WI38 (cell line): ENCODE results near the gene ADGRA1.
"Not testable (repeated sequence)": the region's sequence is repeated elsewhere in the genome, so short reads cannot be mapped to it uniquely, and the experiment has no call there.

Experiments used
- H3K4me3 ChIP-seq: 2 replicates; pipeline ENCODE4 v1.5.1; 2011; ENCODE audit warnings: low read depth, mild to moderate bottlenecking, control low read depth, low read length
- TF ChIP-seq, protein P1 (sequence below): IDR thresholded peaks from 2 replicates; pipeline ENCODE4 v1.5.1; 2012; ENCODE audit warnings: low read depth, mild to moderate bottlenecking, control low read depth, low read length

Gene ADGRA1

GRCh38 chr10:133168617-133169031 lies 80.9 kb downstream of the ADGRA1 start:
- TF ChIP-seq, protein P1, sequence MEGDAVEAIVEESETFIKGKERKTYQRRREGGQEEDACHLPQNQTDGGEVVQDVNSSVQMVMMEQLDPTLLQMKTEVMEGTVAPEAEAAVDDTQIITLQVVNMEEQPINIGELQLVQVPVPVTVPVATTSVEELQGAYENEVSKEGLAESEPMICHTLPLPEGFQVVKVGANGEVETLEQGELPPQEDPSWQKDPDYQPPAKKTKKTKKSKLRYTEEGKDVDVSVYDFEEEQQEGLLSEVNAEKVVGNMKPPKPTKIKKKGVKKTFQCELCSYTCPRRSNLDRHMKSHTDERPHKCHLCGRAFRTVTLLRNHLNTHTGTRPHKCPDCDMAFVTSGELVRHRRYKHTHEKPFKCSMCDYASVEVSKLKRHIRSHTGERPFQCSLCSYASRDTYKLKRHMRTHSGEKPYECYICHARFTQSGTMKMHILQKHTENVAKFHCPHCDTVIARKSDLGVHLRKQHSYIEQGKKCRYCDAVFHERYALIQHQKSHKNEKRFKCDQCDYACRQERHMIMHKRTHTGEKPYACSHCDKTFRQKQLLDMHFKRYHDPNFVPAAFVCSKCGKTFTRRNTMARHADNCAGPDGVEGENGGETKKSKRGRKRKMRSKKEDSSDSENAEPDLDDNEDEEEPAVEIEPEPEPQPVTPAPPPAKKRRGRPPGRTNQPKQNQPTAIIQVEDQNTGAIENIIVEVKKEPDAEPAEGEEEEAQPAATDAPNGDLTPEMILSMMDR: no peak
- no peak overlapping the region for H3K4me3 ChIP-seq

DNA sequence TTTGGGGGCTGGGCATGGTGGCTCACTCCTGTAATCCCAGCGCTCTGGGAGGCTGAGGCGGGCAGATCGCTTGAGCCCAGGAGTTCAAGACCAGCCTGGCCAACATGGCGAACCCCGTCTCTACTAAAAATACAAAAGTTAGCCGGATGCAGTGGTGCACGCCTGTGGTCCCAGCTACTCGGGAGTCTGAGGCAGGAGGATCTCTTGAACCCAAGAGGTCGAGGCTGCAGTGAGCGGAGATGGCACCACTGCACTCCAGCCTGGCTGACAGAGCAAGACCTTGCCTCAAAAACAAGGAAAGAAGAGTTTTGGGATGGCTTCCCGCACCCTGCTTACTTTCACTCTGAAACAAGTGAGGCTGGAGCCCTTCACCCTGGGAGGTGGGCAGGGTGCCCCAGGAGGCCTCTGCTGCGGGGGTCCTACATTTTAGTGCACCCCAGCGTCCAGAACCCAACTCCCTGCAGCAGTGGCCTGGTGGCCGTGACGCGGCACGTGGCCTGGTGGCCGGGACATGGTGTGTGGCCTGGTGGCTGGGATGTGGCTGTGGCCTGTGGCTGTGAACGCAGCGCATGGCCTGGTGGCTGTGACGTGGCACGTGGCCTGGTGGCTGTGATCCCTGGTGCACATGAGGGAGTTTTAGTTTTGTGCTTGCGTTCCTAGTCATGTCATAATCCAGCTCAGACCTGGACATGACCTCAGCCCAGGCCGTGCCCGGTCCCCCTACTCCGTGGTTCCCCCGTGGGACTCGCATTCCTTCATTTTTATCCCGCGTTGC lies 81.6 kb downstream of the ADGRA1 start:
- TF ChIP-seq, protein P1: no peak
- no peak overlapping the region for H3K4me3 ChIP-seq

DNA sequence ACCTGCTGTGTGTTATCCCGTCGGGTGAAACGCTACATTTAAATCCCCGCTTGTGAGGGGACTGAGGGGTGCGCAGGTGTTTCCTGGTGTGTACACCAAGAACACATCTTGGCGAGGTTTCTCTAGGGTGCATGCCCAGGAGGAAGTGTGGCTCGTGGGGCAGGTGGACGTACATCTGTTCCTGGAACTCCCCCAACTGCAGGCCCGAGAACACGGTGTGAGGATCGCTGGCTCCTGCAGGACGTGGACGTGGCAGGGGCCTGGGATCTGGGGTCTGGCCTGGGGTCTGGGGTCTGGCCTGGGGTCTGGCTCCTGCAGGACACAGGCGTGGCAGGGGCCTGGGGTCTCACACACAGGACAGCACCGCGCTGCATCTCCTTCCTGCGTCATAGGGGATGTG lies 82.4 kb downstream of the ADGRA1 start:
- H3K4me3 ChIP-seq: no peak overlapping the region
- TF ChIP-seq, protein P1: no peak

DNA sequence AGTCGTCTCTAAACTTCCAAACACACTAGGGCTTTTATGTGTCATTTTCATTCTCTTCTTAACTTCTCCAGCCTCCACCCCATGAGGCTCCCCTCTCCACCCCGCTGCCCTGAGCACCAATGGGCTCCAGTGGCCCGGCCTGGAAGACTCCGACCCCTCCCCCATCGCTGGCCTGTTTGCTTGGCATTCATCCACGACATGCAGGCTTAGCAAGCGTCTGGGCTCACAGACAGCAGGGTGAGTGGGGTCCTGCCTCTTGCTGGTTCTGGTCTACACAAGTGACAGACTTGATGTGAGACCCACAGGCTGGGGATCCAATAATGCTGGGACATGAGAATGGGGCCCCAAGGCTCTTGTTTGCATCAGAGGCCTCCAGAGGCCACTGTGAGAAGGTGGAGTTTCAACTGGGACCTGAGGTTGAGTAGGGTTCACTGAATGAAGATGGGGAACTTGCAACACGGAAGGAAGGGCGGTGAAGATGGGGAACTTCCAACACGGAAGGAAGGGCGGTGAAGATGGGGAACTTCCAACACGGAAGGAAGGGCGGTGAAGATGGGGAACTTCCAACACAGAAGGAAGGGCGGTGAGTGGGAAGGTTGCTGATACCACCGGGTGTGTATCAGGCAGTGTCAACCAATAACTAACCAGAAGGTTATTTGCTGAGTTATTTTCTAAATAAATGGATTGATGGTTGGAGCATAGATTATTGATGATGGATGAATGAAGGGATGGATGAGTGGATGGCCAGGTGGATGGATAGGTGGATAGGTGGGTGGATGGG lies 86.3 kb downstream of the ADGRA1 start:
- TF ChIP-seq, protein P1: no peak
- H3K4me3 ChIP-seq: no peak overlapping the region

DNA sequence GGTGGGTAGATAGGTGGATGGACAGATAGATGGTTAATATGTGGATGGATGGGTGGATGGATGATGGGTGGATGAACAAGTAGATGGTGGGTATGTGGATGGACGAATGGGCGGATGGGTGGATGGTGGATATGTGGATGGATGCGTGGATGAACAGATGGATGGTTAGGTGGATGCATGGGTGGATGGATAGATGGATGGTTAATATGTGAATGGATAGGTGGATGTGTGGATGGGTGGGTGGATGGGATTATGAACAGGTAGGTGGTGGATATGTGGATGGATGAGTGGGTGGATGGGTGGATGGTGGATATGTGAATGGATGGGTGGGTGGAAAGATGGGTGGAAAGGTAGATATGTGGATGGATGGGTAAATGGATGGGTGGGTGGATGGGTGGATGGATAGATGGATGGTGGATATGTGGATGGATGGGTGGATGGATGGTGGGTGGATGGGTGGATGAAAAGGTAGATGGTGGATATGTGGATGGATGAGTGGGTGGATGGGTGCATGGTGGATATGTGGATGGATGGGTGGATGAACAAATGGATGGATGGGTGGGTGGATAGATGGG lies 87.1 kb downstream of the ADGRA1 start:
- TF ChIP-seq, protein P1: no peak
- no peak overlapping the region for H3K4me3 ChIP-seq

DNA sequence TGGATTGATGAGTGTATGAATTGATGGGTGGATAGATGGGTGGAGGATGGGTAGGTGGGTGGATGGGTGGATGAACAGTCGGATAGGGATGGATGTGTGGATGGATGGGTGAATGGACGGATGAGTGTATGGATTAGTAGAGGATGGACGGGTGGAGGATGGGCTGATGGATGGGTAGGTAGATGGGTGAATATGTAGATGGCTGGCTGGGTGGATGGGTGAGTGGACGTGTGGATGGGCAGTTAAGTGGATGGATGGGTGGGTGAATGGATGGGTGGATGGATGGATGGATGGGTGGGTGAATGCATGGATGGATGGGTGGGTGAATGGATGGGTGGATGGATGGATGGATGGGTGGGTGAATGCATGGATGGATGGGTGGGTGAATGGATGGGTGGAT lies 87.9 kb downstream of the ADGRA1 start:
- not testable (repeated sequence) for H3K4me3 ChIP-seq

- TF ChIP-seq, protein P1: no peak
- no peak overlapping the region for H3K4me3 ChIP-seq
Observed at GRCh38 chr10:133176546-133176945, 88.8 kb downstream of the ADGRA1 start.
